C4-2B (cell line): ENCODE data around the gene PRDM15.

Experiments used
- CTCF ChIP-seq: fragments of 450-650 bp; conservative IDR thresholded peaks from 2 replicates; pipeline ENCODE4 v1.5.1; 2017; ENCODE audit warnings: mild to moderate bottlenecking
- ZFX ChIP-seq: fragments of 450-650 bp; IDR thresholded peaks from 2 replicates; pipeline ENCODE4 v1.6.1; 2017

GRCh38 chr21:41835711-41836154 is 43.4 kb downstream of the PRDM15 start:
- TF ChIP-seq CTCF (no peak), ZFX (no peak)
